IMR-90 (cell line): Measurements from ENCODE around the gene C10orf71. TPM values are rescaled to one million over a fixed set of nuclear protein-coding genes. Genes with fewer than 3 reads are reported as not detected.

Source experiments
- ATAC-seq: fragments of 200-7000 bp; cut with Tn5 transposase; 2 replicates; pipeline ENCODE4 v1.9.1; 2020; ENCODE audit warnings: low read depth, mild to moderate bottlenecking, moderate library complexity
- BruUV-seq: library from RNA; stranded (reverse); fragments of 400-500 nt; replicated peaks from 2 replicates; lab custom pipeline; 2021; lab: Mats Ljungman, UMichigan
- CTCF ChIA-PET: fragments of 300-600 bp; formaldehyde crosslinking; extraction: SDS; loops from one replicate; lab custom pipeline; 2021; ENCODE audit warnings: antibody characterized with exemption; lab: Yijun Ruan, JAX
- POLR2A ChIA-PET: fragments of 300-600 bp; sonication (Branson Sonifier 250); formaldehyde crosslinking; loops from one replicate; lab custom pipeline; 2022; ENCODE audit warnings: antibody characterized with exemption; ENCODE audit not compliant: unreplicated experiment; lab: Charles Lee
- DNase-seq: peaks from one replicate; pipeline ENCODE4 v3.0.0; 2013
- H2AFZ ChIP-seq: replicated peaks from 2 replicates; pipeline ENCODE3; 2013; ENCODE audit warnings: low read length, mild to moderate bottlenecking; ENCODE audit not compliant: poor library complexity
- H2AK5ac ChIP-seq: 2 replicates; pipeline ENCODE4 v1.6.1; 2013; ENCODE audit warnings: low read depth, low read length, inconsistent platforms
- H2AK9ac ChIP-seq: replicated peaks from 2 replicates; pipeline ENCODE3; 2013; ENCODE audit warnings: mild to moderate bottlenecking, low read depth, low read length, moderate library complexity; ENCODE audit not compliant: poor library complexity
- H2BK120ac ChIP-seq: 2 replicates; pipeline ENCODE4 v1.6.1; 2013; ENCODE audit warnings: low read depth, low read length, inconsistent platforms
- H2BK15ac ChIP-seq: 3 replicates; pipeline ENCODE4 v1.6.1; 2013; ENCODE audit warnings: low read depth, low read length, inconsistent platforms
- H2BK20ac ChIP-seq: 2 replicates; pipeline ENCODE4 v1.6.1; 2013; ENCODE audit warnings: low read depth, mild to moderate bottlenecking, inconsistent platforms, low read length, moderate library complexity
- H2BK5ac ChIP-seq: 2 replicates; pipeline ENCODE4 v1.6.1; 2013; ENCODE audit warnings: mild to moderate bottlenecking, low read depth, low read length, inconsistent platforms; ENCODE audit not compliant: poor library complexity, severe bottlenecking
- H3K14ac ChIP-seq: replicated peaks from 2 replicates; pipeline ENCODE4 v1.6.1; 2013; ENCODE audit warnings: low read depth, low read length, inconsistent platforms
- H3K18ac ChIP-seq: 2 replicates; pipeline ENCODE4 v1.6.1; 2013; ENCODE audit warnings: low read depth, low read length, control low read depth
- H3K23ac ChIP-seq: 2 replicates; pipeline ENCODE4 v1.6.1; 2013; ENCODE audit warnings: low read depth, low read length, inconsistent platforms
- H3K27ac ChIP-seq: 2 replicates; pipeline ENCODE4 v1.5.1; 2013; ENCODE audit warnings: mild to moderate bottlenecking, control low read depth, low read length; ENCODE audit not compliant: insufficient read depth
- H3K27me3 ChIP-seq: 2 replicates; pipeline ENCODE4 v1.6.1; 2013; ENCODE audit warnings: low read length; ENCODE audit not compliant: control insufficient read depth, insufficient read depth
- H3K36me3 ChIP-seq: 2 replicates; pipeline ENCODE4 v1.6.1; 2013; ENCODE audit warnings: low read length, mixed read lengths; ENCODE audit not compliant: control insufficient read depth, insufficient read depth
- H3K4ac ChIP-seq: 2 replicates; pipeline ENCODE4 v1.6.1; 2013; ENCODE audit warnings: low read depth, low read length, inconsistent platforms
- H3K4me1 ChIP-seq: 2 replicates; pipeline ENCODE4 v1.6.1; 2013; ENCODE audit warnings: low read length, mixed read lengths; ENCODE audit not compliant: control insufficient read depth, insufficient read depth
- H3K4me2 ChIP-seq: 2 replicates; pipeline ENCODE4 v1.6.1; 2013; ENCODE audit warnings: low read depth, mild to moderate bottlenecking, control low read depth, low read length, moderate library complexity
- H3K4me3 ChIP-seq: 2 replicates; pipeline ENCODE4 v1.5.1; 2013; ENCODE audit warnings: low read depth, mild to moderate bottlenecking, control low read depth, low read length, moderate library complexity; ENCODE audit not compliant: insufficient read depth
- H3K56ac ChIP-seq: 2 replicates; pipeline ENCODE4 v1.6.1; 2013; ENCODE audit warnings: low read length, inconsistent platforms; ENCODE audit not compliant: insufficient read depth; ENCODE audit errors: extremely low read depth
- H3K79me1 ChIP-seq, 2 experiments: 2 replicates each; pipeline ENCODE4 v1.6.1; 2013; ENCODE audit warnings: low read length in 2 of 2, inconsistent platforms in 1 of 2, low read depth in 1 of 2
- H3K9ac ChIP-seq: 2 replicates; pipeline ENCODE4 v1.6.1; 2013; ENCODE audit warnings: low read depth, low read length, control low read depth
- H3K9me1 ChIP-seq: 2 replicates; pipeline ENCODE4 v1.6.1; 2013; ENCODE audit warnings: low read length, inconsistent platforms; ENCODE audit not compliant: insufficient read depth
- H3K9me3 ChIP-seq: 2 replicates; pipeline ENCODE4 v1.6.1; 2013; ENCODE audit warnings: low read length; ENCODE audit not compliant: control insufficient read depth, insufficient read depth
- H4K20me1 ChIP-seq: 2 replicates; pipeline ENCODE4 v1.6.1; 2013; ENCODE audit warnings: low read length, inconsistent platforms; ENCODE audit not compliant: insufficient read depth
- H4K5ac ChIP-seq: 2 replicates; pipeline ENCODE4 v1.6.1; 2013; ENCODE audit warnings: mild to moderate bottlenecking, low read depth, low read length, control low read depth
- H4K8ac ChIP-seq, 2 experiments: 2 replicates each; pipeline ENCODE4 v1.6.1; 2013; ENCODE audit warnings: low read depth in 2 of 2, low read length in 2 of 2, control low read depth in 1 of 2, inconsistent platforms in 1 of 2
- H4K91ac ChIP-seq: 2 replicates; pipeline ENCODE4 v1.6.1; 2013; ENCODE audit warnings: low read depth, low read length, inconsistent platforms; ENCODE audit not compliant: insufficient read depth
- BHLHE40 ChIP-seq: fragments of 150-350 bp; IDR thresholded peaks from 2 replicates; pipeline ENCODE4 v1.6.1; 2016; ENCODE audit warnings: mild to moderate bottlenecking, low read depth, low read length
- CEBPB ChIP-seq: IDR thresholded peaks from 2 replicates; pipeline ENCODE4 v1.6.1; 2012; ENCODE audit warnings: low read depth, low read length, improper control_type of control experiment
- CHD1 ChIP-seq: IDR thresholded peaks from 2 replicates; pipeline ENCODE4 v1.6.1; 2012; ENCODE audit warnings: low read depth, low read length, improper control_type of control experiment
- CTCF ChIP-seq: conservative IDR thresholded peaks from 2 replicates; pipeline ENCODE4 v1.5.1; 2012; ENCODE audit warnings: mild to moderate bottlenecking, low read depth, low read length, improper control_type of control experiment
- ELK1 ChIP-seq: fragments of 150-350 bp; IDR thresholded peaks from 2 replicates; pipeline ENCODE4 v1.6.1; 2016; ENCODE audit warnings: low read depth, mild to moderate bottlenecking, low read length, moderate library complexity, borderline replicate concordance
- FOS ChIP-seq: fragments of 150-350 bp; IDR thresholded peaks from 2 replicates; pipeline ENCODE4 v1.6.1; 2016; ENCODE audit warnings: low read depth, low read length
- MAFK ChIP-seq: IDR thresholded peaks from 2 replicates; pipeline ENCODE4 v1.6.1; 2012; ENCODE audit warnings: low read depth, low read length, improper control_type of control experiment
- MAZ ChIP-seq: IDR thresholded peaks from 2 replicates; pipeline ENCODE4 v1.6.1; 2012; ENCODE audit warnings: low read depth, mild to moderate bottlenecking, low read length, improper control_type of control experiment, moderate library complexity, borderline replicate concordance
- MXI1 ChIP-seq: IDR thresholded peaks from 2 replicates; pipeline ENCODE4 v1.6.1; 2012; ENCODE audit warnings: low read depth, mild to moderate bottlenecking, low read length, moderate library complexity, borderline replicate concordance
- NFE2L2 ChIP-seq: fragments of 150-350 bp; IDR thresholded peaks from 2 replicates; pipeline ENCODE4 v1.6.1; 2016; ENCODE audit warnings: low read depth, mild to moderate bottlenecking, low read length
- RAD21 ChIP-seq: IDR thresholded peaks from 2 replicates; pipeline ENCODE4 v1.6.1; 2012; ENCODE audit warnings: low read length, improper control_type of control experiment
- RCOR1 ChIP-seq: IDR thresholded peaks from 2 replicates; pipeline ENCODE4 v1.6.1; 2012; ENCODE audit warnings: mild to moderate bottlenecking, low read length, improper control_type of control experiment; ENCODE audit not compliant: insufficient replicate concordance
- RFX5 ChIP-seq: IDR thresholded peaks from 2 replicates; pipeline ENCODE4 v1.8.0; 2012; ENCODE audit warnings: low read depth, mild to moderate bottlenecking, low read length, moderate library complexity
- SMC3 ChIP-seq: fragments of 150-350 bp; IDR thresholded peaks from 2 replicates; pipeline ENCODE4 v1.6.1; 2016; ENCODE audit warnings: low read depth, mild to moderate bottlenecking, antibody characterized with exemption, low read length, moderate library complexity
- USF2 ChIP-seq: fragments of 150-350 bp; IDR thresholded peaks from 2 replicates; pipeline ENCODE4 v1.6.1; 2017; ENCODE audit warnings: mild to moderate bottlenecking, antibody characterized with exemption, low read length, low read depth
- WGBS, 2 experiments: methylation state at CpG; one replicate each; pipeline versions ENCODE4 v1.1.5 to v1.1.7; 2013; ENCODE audit warnings: missing lambda C conversion rate in 2 of 2; ENCODE audit not compliant: insufficient read length in 1 of 2; ENCODE audit errors: extremely low coverage in 2 of 2; 5-methylcytosine and 5-hydroxymethylcytosine counted together
- dilution Hi-C: fragments of 300-500 bp; cut with HindIII; formaldehyde crosslinking; loops from one replicate; pipeline ENCODE4 v1.14.3; 2018; ENCODE audit warnings: low sequenced_read_pairs; ENCODE audit not compliant: unreplicated experiment
- in situ Hi-C: fragments of 300-500 bp; cut with MboI; formaldehyde crosslinking; loops from 3 replicates; pipeline ENCODE4 v1.14.3; 2019; ENCODE audit warnings: low sequenced_read_pairs, inconsistent platforms, mixed read lengths
- intact Hi-C: fragments of 100-400 bp; cut with micrococcal nuclease; formaldehyde crosslinking; loops from 2 replicates; pipeline ENCODE4 v1.10.0; 2022
- polyA plus RNA-seq, 3 experiments: library from polyadenylated mRNA; depleted of rRNA; stranded (reverse); fragments of >200 nt; gene quantifications; 2 replicates each; pipeline ENCODE4 v1.2.3, GENCODE V29; 2012; ENCODE audit warnings: low replicate concordance in 1 of 3
- total RNA-seq: library from RNA; depleted of rRNA; stranded (reverse); fragments of >200 nt; gene quantifications from 2 replicates; pipeline ENCODE4 v1.2.3, GENCODE V29; 2012

C10orf71 gene
- total and polyA plus RNA-seq, 2 of the 4 experiments (the other 2 are of a cell fraction): not detected

GRCh38 chr10:49300140-49300974 lies 1.4 kb downstream of the C10orf71 start:
- no peak overlapping the region for H3K4ac ChIP-seq
- no peak overlapping the region for H3K14ac ChIP-seq
- H3K27ac ChIP-seq: no peak overlapping the region
- H2AK9ac ChIP-seq: no peak overlapping the region
- H3K23ac ChIP-seq: no peak overlapping the region
- no peak overlapping the region for H2BK20ac ChIP-seq
- H3K4me1 ChIP-seq: peaks cover 2% of the 10 kb centered on the region; the same call in 1 of the 2 replicates
- no peak overlapping the region for H3K56ac ChIP-seq
- no peak overlapping the region for H3K4me3 ChIP-seq
- ChIA-PET POLR2A (no interaction called here), CTCF (no interaction called here)
- H3K36me3 ChIP-seq: no peaks in the 10 kb centered on the region
- no peak overlapping the region for H4K8ac ChIP-seq
- H2BK120ac ChIP-seq: no peak overlapping the region
- no peak overlapping the region for H3K4me2 ChIP-seq
- H3K9me1 ChIP-seq: no peaks in the 10 kb centered on the region
- no peak overlapping the region for H4K91ac ChIP-seq
- peak; percentile 17 for DNase-seq
- H3K9me3 ChIP-seq: no peaks in the 10 kb centered on the region
- in situ Hi-C loops (no loop called here), dilution Hi-C loops (no loop called here), intact Hi-C loops (no loop called here)
- WGBS, 2 experiments: 87% methylated on average over 2 of the region's 6 CpGs; no CpG with 5 or more reads in 1 of the 2 experiments
- H2BK5ac ChIP-seq: no peak overlapping the region
- no peaks in the 10 kb centered on the region for H4K20me1 ChIP-seq
- BruUV-seq: no TSS peak
- no peak overlapping the region for H3K9ac ChIP-seq
- H2AK5ac ChIP-seq: no peak overlapping the region
- no peak overlapping the region for H3K18ac ChIP-seq
- no peak overlapping the region for H4K5ac ChIP-seq
- no peak for ATAC-seq
- H2BK15ac ChIP-seq: no peak overlapping the region
- peaks cover 43% of the 10 kb centered on the region for H3K27me3 ChIP-seq
- no peaks in the 10 kb centered on the region for H3K79me1 ChIP-seq
- H2AFZ ChIP-seq: no peak overlapping the region
- TF ChIP-seq RFX5 (no peak), SMC3 (no peak), FOS (no peak), MAFK (no peak), NFE2L2 (no peak), MXI1 (no peak), RAD21 (no peak), RCOR1 (no peak), CHD1 (no peak), ELK1 (no peak), CTCF (no peak), CEBPB (no peak), USF2 (no peak), MAZ (no peak), BHLHE40 (no peak)
